HG02884 (cell line): ENCODE results near the gene SASH1.

Experiments
- ATAC-seq: cut with Tn5 transposase; IDR thresholded peaks from one replicate; pipeline ENCODE4 v1.9.1; 2021; ENCODE audit warnings: mild to moderate bottlenecking, moderate library complexity; ENCODE audit not compliant: unreplicated experiment

SASH1 gene

GRCh38 chr6:148487461-148487860 lies 144.8 kb downstream of the SASH1 start:
- ATAC-seq, result no peak

DNA sequence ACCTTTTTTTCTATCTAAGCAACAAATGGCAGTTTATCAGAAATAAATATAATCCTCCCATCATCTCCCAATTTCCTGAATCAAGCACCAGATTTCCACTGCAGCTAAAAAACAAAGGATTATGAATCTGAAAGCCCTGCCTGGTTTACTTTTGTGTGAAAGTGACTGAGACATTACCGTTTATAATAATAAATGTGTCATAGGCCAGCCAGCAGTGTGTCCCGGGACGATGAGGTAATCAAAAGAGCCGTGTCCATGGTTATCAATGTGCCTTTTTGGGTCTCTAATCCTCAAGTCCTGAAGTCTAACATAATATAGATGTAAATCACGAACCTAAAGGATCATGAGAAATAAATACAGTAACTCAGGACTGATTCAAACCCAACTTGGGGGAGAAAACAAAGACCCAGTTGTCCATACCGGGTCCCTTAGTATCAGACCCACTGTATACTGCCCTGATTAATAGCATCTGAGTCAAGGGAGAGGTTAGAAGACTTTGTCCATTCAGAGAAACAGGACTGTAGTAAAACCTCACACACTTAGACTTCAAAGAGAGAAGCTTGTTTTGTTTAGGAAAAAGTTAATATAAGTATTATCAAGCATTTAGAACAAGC lies 149.1 kb downstream of the SASH1 start:
- ATAC-seq, result no peak

DNA sequence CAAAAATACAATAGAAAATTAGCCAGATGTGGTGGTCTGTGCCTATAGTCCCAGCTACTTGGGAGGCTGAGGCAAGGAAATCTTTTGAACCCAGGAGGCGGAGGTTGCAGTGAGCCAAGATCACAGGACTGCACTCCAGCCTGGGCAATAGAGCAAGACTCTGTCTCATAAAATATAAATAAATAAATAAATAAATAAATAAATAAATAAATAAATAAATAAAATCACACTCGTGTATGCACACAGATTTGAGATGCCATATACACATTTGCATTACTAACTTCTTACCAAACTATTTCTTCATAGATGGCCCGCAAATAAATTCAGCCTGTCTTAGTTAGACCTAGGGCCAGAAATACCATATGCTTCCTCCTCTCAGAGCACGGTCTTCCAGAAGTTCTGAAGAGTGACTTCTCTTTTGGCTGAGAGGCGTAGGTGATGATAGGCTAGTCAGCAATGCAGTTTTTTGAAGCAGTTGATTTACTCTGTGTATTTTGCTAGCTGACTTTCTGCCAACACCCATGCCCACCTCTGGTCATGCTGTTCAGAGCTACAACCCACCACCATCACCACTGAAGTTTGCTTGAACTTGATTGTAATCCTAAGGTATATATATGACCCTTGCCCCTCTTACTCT lies 150.1 kb downstream of the SASH1 start:
- no peak for ATAC-seq

DNA sequence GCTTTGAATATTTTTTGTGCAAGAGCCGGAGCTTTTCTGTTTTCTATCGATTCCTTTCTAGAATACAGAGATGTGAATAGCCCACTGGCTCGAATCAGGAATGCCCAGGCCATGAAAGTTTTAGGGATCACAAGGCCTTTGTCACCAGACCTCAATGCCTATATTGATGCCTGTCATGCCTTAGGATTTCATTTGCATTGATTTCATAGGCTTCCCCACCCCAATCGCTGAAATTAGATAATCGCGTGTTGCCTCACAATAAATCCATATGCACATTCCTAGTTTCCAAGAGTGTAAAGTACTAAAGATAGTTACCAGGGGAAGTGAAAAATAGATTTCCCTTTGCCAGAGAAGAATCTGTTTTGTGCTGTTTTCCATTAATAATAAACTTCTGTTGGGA lies 150.8 kb downstream of the SASH1 start:
- ATAC-seq, result no peak

DNA sequence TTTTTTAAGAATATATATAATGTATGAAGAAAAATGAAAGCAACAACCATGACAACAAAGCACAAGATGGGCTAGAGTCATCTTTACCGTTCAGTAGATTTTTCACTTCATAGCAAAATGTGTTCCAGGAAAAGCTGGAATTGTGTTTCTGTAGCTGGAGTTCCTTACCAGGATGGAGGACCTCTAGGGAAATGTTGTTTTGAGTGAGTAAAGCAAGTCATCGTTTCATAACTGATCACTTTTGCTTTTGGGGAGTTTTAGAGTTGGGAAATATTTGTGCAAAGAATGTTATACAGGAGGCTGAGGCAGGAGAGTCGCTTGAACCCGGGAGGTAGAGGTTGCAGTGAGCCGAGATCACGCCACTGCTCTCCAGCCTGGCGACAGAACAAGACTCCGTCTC lies 151.6 kb downstream of the SASH1 start:
- no peak for ATAC-seq

GRCh38 chr6:148495029-148495428 lies 152.4 kb downstream of the SASH1 start:
- ATAC-seq, result no peak

- no peak for ATAC-seq
Observed at GRCh38 chr6:148497257-148497656, 154.6 kb downstream of the SASH1 start.

DNA sequence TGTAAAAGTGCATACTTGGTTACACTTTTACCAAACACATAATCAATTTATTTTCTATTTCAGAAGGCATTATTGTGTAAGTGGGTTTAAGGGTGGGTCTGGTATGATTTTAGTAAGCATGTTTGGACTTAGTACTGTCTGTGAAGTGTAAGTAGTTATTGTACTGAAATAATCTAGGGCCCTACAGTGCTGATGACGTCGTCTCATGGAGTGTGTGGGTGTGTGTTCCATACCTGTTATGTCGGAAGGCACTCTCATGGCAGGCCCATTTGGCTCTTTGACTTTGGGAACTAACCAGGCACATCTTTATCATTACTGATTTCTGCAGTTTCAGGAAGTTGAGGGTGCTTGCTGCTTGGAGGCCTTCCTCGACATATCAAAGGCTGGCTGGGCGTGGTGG lies 155.1 kb downstream of the SASH1 start:
- no peak for ATAC-seq

DNA sequence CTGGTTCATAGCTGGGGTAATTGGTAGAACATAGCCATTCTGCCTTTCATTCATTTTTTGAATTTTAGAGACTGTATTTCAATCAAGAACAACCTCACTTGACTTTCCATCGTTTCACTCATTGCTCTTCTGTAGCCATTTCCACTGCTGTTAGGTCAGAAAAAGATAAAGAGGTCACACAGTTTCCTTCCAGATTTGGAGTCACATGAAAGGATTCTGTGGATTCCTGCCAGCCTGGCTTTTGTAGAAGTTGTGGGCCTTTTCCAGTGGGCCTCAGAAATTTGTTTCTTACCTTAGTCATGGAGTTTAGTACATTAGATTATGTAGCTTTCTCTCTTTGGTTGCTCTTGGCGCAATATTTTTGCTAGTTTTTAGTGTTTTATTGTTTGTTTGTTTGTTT lies 157.8 kb downstream of the SASH1 start:
- no peak for ATAC-seq

DNA sequence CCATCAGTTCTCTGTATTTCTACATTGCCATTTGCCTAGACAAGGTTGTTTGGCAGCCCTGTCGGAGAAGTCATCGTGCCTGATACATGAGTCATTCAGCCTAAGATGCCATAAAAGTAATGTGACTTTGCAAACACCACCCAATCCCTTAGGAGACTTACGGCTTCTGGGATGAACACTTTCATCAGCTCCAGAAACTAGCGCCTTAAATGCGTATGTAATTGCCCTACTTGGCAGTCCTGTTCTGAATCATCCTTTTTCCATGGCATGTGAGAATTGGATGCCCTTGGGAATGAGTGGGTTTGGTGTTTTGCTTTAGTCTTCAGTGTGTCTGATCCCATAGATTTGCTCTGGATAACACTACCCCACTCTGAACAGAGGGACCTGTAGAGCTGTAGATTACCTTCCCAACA lies 158.5 kb downstream of the SASH1 start:
- no peak for ATAC-seq

- no peak for ATAC-seq
Observed at GRCh38 chr6:148502083-148502772, 159.6 kb downstream of the SASH1 start.

GRCh38 chr6:148502773-148503135 lies 160.1 kb downstream of the SASH1 start:
- no peak for ATAC-seq

- no peak for ATAC-seq
Observed at GRCh38 chr6:148503703-148504102, 161.1 kb downstream of the SASH1 start.

DNA sequence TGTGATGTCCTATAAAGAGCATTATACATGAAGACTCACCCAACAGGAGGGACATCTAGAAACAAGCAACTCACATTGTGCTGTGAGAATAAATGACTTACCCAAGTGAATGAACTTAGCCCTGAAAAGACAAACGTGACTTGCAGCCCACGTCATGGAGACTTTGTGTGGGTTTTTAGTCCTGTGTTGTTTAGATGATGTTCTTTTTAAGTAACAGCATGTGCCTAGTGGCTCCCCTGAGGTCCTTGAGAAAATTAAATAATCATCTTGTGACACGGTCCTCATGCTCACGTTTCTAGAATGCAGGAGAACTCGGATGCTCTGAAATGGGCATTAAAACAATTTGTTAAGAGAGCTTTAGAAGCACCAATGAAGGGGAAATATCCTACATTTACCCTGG lies 165.1 kb downstream of the SASH1 start:
- ATAC-seq, result no peak

DNA sequence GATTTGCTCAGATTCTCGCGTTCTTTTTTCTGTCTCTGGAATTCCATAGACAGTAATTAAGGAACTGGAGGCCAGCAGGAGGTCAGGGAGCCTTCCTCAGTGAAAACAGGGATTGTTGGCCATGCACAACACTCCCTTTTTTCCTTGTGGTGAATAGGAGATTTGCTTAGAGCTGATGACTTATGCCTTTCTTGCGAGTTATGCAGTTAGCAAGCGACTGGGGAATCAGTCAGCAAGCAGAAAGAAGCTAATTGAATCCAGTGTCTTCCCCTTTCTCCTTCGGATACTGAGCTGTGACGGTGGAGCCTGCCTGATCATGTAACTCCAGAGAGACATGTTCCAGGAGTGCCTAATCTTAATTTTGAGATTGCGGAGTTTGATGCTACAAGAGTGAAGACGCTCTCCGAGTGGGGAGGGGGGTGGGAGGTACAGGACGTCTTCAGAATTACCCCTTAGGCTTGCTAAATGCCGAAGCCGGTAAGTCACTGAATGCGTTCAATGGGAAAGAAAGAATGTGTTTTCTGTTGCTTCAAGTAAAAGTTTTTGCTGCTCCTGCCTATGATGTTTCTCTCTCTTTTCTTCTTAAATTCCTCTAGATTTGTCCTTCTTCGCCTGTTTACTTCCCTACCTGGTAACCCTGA lies 165.9 kb downstream of the SASH1 start:
- no peak for ATAC-seq

DNA sequence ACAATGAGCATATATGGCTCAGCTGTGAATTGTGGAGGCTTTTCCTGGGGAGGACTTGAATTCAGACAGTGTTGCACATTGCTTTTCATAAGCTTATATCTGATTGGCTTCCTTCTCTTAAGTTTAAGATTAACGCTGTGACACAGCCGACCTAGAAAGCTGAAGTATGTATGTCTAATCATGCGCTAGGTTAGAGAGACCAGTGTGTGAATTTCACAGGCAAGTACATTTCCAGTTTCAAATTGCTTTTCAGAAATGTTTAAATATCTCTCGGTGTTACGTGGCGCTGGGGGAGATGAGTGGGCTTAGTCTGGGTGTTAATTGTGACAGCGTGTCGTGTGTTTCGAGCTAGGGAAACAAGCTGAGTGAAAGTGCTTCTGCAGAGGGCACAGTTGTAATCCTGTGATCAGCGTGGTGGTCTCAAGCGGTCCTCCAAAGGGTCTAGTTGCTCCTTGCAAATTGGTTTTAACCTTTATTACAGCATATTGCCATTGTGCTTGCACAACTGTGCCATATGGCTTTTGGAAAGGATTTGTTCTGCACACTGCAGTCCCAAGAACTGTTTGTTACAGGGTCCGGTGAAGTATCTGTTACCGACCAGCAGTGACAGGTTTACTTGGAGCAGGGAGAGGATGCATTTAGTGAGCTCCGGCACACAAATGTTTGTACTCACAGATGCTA lies 166.6 kb downstream of the SASH1 start:
- ATAC-seq, result no peak

GRCh38 chr6:148509800-148510581 lies 167.4 kb downstream of the SASH1 start:
- peak; percentile 76 for ATAC-seq

GRCh38 chr6:148513145-148514071 lies 170.8 kb downstream of the SASH1 start:
- no peak for ATAC-seq

DNA sequence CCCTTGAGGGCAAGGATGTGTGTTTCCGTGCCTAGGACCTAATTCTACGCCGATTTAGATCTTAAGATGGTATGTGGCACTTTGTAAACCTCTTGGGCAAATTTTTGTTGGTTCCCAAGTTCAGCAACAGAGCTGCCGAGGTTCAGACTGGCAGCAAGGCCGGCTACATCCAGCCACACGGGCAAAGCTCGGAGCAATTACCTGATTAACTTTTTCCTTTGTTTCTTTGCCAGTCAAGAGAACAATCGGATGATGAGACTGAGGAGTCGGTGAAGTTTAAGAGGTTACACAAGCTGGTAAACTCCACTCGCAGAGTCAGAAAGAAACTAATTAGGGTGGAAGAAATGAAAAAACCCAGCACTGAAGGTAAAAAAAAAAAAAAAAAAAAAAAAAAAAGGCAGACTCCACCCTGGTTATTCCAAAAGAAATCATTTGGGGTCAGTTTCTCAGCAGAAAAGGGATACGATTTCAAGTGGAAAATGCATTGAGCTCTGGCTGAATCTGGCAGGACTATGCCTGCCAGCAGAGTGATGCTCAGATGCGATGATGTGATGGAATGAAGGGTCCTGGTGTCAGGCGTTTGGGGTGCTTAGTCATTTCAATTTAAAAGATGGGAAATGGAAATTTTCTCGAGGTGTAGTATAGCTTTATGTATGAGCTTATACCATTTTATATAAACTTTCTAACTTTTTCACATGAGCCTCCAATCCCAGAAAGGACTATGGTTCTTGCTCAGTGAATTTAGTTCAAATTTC lies 171.6 kb downstream of the SASH1 start:
- no peak for ATAC-seq
